Hematopoietic multipotent progenitor cell (in vitro differentiated cells): ENCODE results near the gene WASF3. TPM values are rescaled to one million over a fixed set of nuclear protein-coding genes. Genes with fewer than 3 reads are reported as not detected.
A peak's percentile ranks its signal among the peaks of the same experiment; 100 is the strongest.

Source experiments
- DNase-seq, 3 donors: peaks; one replicate each; pipeline ENCODE4 v3.0.0-alpha.2; 2011 to 2015; ENCODE audit warnings: low read depth in 2 of 3, low spot score in 2 of 3
- total RNA-seq: library from RNA; depleted of rRNA; stranded (reverse); fragments of >200 nt; gene quantifications from one replicate; pipeline ENCODE4 v1.2.3, GENCODE V29; 2012

Gene WASF3
- total RNA-seq, 1 donor, result 0.81 TPM

GRCh38 chr13:26585136-26585535 is 27.7 kb downstream of the WASF3 start:
- DNase-seq, result no peak

GRCh38 chr13:26587251-26587650 is 29.8 kb downstream of the WASF3 start:
- no peak for DNase-seq

DNA sequence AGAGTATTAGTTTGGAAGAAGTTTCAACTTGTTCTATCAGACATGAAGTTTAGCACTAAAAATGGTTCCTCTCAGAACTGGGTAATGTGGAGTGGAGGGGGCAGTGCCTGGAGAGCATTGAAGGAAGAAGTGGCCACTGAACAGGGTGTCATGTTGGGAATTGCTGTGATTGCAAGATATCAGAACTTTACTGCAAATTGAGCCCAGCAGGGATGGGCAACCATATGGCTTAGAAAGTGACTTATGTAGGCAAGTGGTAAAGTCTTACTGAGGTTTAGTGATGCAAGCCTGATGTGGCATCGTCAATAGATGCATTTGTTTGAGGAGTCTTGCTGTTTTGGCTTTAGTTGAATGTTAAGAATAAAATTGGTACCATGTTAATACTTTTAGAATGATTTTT is 31.7 kb downstream of the WASF3 start:
- no peak for DNase-seq

GRCh38 chr13:26589754-26590153 is 32.3 kb downstream of the WASF3 start:
- DNase-seq, result peak in 1 of 3 donors; percentile 46

GRCh38 chr13:26590379-26590778 is 32.9 kb downstream of the WASF3 start:
- DNase-seq, result no peak

DNA sequence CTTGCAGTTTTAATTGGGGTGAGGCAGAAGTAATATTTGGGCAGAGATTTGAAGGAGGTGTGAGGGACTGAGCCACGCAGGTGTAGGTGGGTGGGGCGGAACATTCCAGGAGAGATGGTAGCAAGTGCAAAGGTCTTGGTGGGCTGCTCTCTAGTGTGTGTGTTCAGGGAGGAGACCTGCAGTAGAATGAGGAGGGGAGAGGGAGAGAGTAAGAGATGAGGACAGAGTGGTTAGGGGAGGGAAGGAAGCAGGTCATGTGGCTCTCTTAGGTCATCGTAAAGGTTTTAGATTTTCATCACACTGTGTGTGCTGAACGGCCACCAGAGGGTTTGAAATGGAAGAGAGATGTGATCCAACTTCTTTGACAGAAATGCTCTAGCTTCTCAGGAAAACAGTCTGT is 33.5 kb downstream of the WASF3 start:
- DNase-seq, result peak in 1 of 3 donors; percentile 28

GRCh38 chr13:26591672-26592071 is 34.2 kb downstream of the WASF3 start:
- no peak for DNase-seq

DNA sequence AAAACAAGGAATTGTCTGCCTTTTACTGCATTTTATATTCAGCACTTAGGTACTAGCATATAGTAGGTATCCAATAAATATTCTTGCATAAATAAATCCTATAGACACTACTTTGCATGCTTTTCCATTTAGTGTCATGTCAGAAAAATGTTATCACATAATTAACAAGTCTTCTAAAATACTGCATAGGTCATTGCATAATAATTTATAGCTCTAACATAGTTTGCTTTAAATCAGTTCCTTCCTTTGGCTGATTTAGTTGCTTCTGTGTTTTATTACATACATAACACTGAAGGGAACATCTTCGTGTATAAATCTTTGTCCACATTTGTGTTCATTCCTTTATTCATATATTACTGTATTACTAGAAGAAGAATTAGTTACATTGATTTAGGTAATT is 36.2 kb downstream of the WASF3 start:
- DNase-seq, result no peak

DNA sequence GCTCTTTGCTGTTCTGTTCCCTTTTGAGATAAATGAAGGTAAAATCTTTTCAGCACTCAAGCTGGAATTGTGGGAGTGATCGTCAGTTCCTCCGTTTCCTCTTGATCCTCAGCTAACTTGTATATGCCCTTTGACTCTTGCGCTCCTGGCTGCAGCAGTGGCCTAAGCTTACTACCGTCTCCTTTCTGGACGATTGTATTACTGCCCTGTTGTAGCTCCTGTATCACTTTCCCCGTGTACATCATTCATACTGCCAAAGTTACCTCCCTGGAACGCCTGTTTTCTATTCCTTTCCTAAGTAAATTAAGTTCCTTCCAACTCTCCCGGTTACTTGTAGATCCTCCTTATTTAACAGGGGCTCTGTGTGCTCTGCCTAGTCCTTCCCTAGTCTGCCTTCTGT is 36.9 kb downstream of the WASF3 start:
- no peak for DNase-seq

DNA sequence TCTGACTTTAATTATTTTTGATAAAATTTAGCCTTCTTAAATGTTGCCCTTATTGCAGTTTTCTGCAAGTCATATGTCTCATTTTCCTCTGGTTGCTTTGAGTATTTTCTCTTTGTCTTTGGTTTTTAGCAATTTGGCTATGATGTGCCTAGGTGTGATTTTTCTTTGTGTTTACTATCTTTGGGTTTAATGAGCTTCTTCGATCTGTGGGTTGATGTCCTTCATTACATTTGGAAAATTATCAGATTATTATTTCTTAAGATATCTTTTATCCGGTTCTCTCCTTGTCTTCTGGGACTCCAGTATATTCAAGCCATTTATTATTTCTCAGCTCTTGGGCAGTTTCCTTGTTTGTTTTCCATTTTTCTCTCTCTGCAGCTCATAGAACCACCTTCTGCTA is 39.0 kb downstream of the WASF3 start:
- no peak for DNase-seq

- DNase-seq, result no peak
Observed at GRCh38 chr13:26599403-26599802, 41.9 kb downstream of the WASF3 start.

- DNase-seq, result no peak
Observed at GRCh38 chr13:26599860-26600259, 42.4 kb downstream of the WASF3 start.

GRCh38 chr13:26600343-26600742 is 42.9 kb downstream of the WASF3 start:
- no peak for DNase-seq

DNA sequence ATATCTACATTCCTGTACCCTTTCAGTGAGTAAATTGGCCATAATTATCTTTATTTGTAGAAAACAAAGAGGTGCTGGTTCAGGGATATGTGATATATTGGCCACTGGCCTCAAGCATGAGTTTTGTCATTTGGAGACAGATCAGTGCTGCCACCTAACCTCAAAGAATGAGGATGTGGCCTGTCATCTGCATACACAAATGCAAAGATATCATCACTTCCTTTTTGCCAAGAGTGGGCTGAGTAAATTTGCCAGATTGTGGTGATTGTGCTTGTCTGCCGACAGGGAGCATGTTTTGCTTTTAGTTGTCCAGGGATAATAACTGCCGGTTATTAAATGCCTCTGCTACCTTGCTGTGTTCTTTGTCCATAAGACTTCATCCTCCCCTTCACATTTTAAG is 44.2 kb downstream of the WASF3 start:
- DNase-seq, result peak in 2 of 3 donors; percentile 69 to 86

DNA sequence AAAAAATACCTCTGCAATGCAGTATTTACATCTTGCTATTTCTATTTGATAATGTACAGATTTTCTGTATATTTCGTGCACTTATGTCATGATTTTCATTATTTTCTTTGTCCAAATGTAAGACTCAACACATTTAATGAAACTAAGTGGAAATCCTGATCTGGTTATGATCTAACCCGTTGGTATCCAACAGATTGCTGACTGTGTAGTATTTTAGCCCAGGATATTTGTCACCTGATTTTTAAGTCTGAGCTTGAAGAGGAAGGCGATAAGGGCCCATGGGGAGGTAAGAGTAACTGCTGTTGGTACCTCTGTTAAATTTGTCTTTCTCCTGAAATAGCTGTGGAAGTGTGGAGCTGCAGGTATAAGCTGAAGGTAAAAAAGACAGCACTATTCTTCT is 45.3 kb downstream of the WASF3 start:
- DNase-seq, result no peak

DNA sequence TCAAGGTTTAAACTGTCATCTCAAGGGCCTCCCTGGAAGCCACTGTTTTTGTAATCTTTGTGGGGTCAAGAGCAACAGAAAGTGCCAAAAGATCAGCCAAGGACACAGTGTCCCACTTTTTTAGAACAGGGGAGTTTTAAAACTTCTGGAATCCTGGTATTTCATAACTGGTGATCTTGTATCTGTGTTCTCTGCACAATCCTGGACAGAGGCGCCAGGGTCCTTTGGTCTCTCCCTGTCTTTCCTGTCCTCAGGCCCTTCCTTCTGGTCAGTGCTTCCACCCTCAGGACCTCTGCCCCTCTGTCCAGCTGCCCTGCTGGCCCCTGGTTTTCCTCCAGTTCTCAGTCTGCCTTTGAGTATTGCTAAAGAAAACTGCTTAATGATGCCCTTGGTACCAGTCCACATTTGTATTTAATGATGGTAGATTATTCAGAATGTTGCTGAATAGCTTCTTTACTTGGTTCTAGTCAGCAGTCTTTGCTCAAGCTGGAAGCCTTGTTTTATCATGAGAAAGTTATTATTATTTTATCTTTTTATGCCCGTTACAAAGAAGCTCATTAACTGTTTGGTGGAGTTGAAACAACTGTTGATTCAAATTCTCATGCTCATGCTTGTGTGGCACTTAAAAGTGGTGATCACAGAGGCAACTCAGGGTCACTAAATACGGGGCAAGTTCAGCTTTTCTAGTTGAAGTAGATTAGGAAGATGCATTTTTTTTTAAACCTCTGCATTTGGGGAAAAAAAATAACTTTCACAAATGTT is 47.5 kb downstream of the WASF3 start:
- DNase-seq, result no peak

DNA sequence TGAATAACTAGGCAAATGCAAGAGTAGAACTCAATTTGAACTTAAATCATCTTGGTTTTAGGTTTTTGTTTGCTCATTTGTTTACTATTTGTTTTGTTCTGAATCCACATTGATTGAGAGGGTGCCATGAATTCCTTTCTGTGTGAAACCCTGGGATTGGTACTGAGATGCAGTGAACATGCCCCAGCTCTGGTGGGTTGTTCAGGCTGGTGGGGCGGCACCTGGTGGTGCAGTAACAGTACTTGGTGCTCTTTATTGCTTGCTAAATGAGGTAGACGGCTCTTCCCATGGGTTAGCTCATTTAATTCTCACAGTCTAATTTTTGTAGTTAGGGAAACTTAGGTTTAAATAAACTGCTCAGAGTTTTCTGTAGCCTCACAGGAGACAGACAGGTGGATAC is 48.4 kb downstream of the WASF3 start:
- DNase-seq, result no peak

- peak in 1 of 3 donors; percentile 47 for DNase-seq
Observed at GRCh38 chr13:26606631-26607030, 49.1 kb downstream of the WASF3 start.

DNA sequence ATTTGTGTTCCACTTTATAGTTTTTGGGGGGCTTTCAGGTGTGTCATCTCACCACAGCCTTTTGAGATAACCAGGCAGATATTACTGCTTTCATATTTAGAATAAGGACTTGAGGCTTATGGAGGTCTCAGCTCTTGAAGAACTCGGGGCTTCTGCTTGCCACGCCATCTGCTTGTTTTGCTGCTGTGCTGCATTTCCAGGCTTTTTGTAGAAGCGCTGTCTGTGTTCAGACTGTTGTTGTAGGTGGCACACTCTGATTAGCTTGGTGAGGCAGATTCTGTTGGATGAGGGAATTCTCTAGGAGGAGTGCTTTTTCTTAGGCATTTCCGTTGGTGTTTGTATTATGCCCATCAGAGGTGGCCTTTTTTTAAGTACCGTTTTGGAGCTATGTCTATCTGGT is 57.2 kb downstream of the WASF3 start:
- no peak for DNase-seq

- no peak for DNase-seq
Observed at GRCh38 chr13:26616126-26616525, 58.6 kb downstream of the WASF3 start.

GRCh38 chr13:26618726-26619125 is 61.2 kb downstream of the WASF3 start:
- peak in 1 of 3 donors; percentile 58 for DNase-seq

DNA sequence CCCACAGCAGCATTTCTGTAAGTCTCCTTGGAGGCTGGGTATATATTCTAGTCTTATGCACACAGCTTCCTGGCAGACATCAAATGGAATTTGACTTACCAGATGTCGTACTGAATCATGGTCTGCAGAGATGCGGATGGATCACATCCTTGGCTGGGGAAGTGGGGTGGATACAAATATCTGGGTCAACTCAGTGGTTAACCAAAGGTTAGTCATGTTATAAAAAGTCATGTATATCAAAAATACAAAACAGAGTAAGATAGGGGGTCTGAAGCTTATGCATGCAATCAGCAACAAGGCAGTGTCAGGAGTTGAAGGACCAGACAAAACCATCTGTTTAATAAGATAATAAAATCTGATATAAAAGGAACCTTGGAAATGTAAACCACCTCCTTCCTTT is 61.9 kb downstream of the WASF3 start:
- peak in 1 of 3 donors; percentile 32 for DNase-seq
